WTC11 (cell line): Measurements from ENCODE around the gene PHTF1. TPM values are rescaled to one million over a fixed set of nuclear protein-coding genes. Genes with fewer than 3 reads are reported as not detected.

ENCODE experiments used
- ATAC-seq: fragments of 200-7000 bp; cut with Tn5 transposase; 2 replicates; pipeline ENCODE4 v1.10.0; 2021; ENCODE audit warnings: mild to moderate bottlenecking, moderate library complexity
- CTCF ChIA-PET: fragments of 300-600 bp; sonication (Branson Sonifier 250); formaldehyde crosslinking; loops from one replicate; lab custom pipeline; 2021; ENCODE audit warnings: antibody characterized with exemption; lab: Charles Lee
- POLR2A ChIA-PET: fragments of 350-600 bp; sonication (Branson Sonifier 250); formaldehyde crosslinking; loops from one replicate; lab custom pipeline; 2021; ENCODE audit warnings: antibody characterized with exemption; lab: Charles Lee
- DNase-seq: peaks from one replicate; pipeline ENCODE4 v3.0.0; 2021; ENCODE audit warnings: low spot score
- H3K27ac Mint-ChIP-seq: 2 replicates; pipeline ENCODE4 v1.8.0; 2021; ENCODE audit warnings: mixed read lengths
- H3K27me3 Mint-ChIP-seq: 2 replicates; pipeline ENCODE4 v1.8.0; 2021; ENCODE audit warnings: low read depth, mild to moderate bottlenecking, moderate library complexity, mixed read lengths
- H3K36me3 Mint-ChIP-seq: 2 replicates; pipeline ENCODE4 v1.8.0; 2021; ENCODE audit warnings: mixed read lengths
- H3K4me1 Mint-ChIP-seq: 2 replicates; pipeline ENCODE4 v1.8.0; 2022; ENCODE audit warnings: mixed read lengths
- H3K4me3 Mint-ChIP-seq: 2 replicates; pipeline ENCODE4 v1.8.0; 2021; ENCODE audit warnings: mild to moderate bottlenecking, moderate library complexity, mixed read lengths
- H3K9me3 Mint-ChIP-seq: 2 replicates; pipeline ENCODE4 v1.8.0; 2021; ENCODE audit warnings: mixed read lengths
- CDX4 ChIP-seq: fragments of 250-450 bp; sonication (Bioruptor Pico); IDR thresholded peaks from 2 replicates; pipeline ENCODE4 v1.9.0; 2021; ENCODE audit warnings: moderate library complexity, mild to moderate bottlenecking, inconsistent platforms, borderline replicate concordance
- CREB1 ChIP-seq: sonication (generic); formaldehyde crosslinking; IDR thresholded peaks from 2 replicates; pipeline ENCODE4 v1.8.0; 2023; ENCODE audit warnings: mild to moderate bottlenecking, missing genetic modification reagents
- FOXP1 ChIP-seq: sonication (generic); formaldehyde crosslinking; IDR thresholded peaks from 2 replicates; pipeline ENCODE4 v1.8.0; 2022; ENCODE audit warnings: missing genetic modification reagents, mild to moderate bottlenecking, moderate library complexity, borderline replicate concordance
- GTF2I ChIP-seq: fragments of 250-450 bp; sonication (Bioruptor Pico); conservative IDR thresholded peaks from 2 replicates; pipeline ENCODE4 v1.4.0; 2021; ENCODE audit warnings: mild to moderate bottlenecking
- MAX ChIP-seq: sonication (generic); formaldehyde crosslinking; IDR thresholded peaks from 2 replicates; pipeline ENCODE4 v1.8.0; 2022; ENCODE audit warnings: mild to moderate bottlenecking, missing genetic modification reagents
- NFE2L1 ChIP-seq: sonication (generic); formaldehyde crosslinking; IDR thresholded peaks from 2 replicates; pipeline ENCODE4 v1.8.1; 2023; ENCODE audit warnings: missing genetic modification reagents
- NR3C1 ChIP-seq: sonication (generic); formaldehyde crosslinking; conservative IDR thresholded peaks from 2 replicates; pipeline ENCODE4 v1.8.1; 2023; ENCODE audit warnings: low read depth, mild to moderate bottlenecking, missing genetic modification reagents
- RELA ChIP-seq: sonication (generic); formaldehyde crosslinking; IDR thresholded peaks from 2 replicates; pipeline ENCODE4 v1.8.1; 2022; ENCODE audit warnings: missing genetic modification reagents, mild to moderate bottlenecking, borderline replicate concordance
- TCF7 ChIP-seq: sonication (generic); formaldehyde crosslinking; IDR thresholded peaks from 2 replicates; pipeline ENCODE4 v1.8.0; 2022; ENCODE audit warnings: mild to moderate bottlenecking, low read depth, missing genetic modification reagents, moderate library complexity
- USF1 ChIP-seq: sonication (generic); formaldehyde crosslinking; IDR thresholded peaks from 2 replicates; pipeline ENCODE4 v1.8.0; 2022; ENCODE audit warnings: mild to moderate bottlenecking, missing genetic modification reagents
- ZNF121 ChIP-seq: sonication (generic); formaldehyde crosslinking; IDR thresholded peaks from 2 replicates; pipeline ENCODE4 v1.8.0; 2023; ENCODE audit warnings: missing genetic modification reagents
- ZNF281 ChIP-seq: sonication (generic); formaldehyde crosslinking; IDR thresholded peaks from 2 replicates; pipeline ENCODE4 v1.8.0; 2023; ENCODE audit warnings: mild to moderate bottlenecking, missing genetic modification reagents
- ZNF423 ChIP-seq: fragments of 250-450 bp; sonication (Bioruptor Pico); IDR thresholded peaks from 2 replicates; pipeline ENCODE4 v2.1.2; 2022; ENCODE audit warnings: mild to moderate bottlenecking, moderate library complexity
- ZNF671 ChIP-seq: fragments of 250-450 bp; sonication (Bioruptor Pico); IDR thresholded peaks from 2 replicates; pipeline ENCODE4 v1.8.0; 2021; ENCODE audit warnings: mild to moderate bottlenecking
- total RNA-seq: library from RNA; stranded (reverse); gene quantifications from 3 replicates; pipeline ENCODE4 v1.2.3, GENCODE V29; 2021
- TF ChIP-seq, protein P1 (sequence below): sonication (generic); formaldehyde crosslinking; IDR thresholded peaks from 2 replicates; pipeline ENCODE4 v1.8.1; 2023; ENCODE audit warnings: mild to moderate bottlenecking, missing genetic modification reagents
- TF ChIP-seq, protein P2 (sequence below): sonication (generic); formaldehyde crosslinking; IDR thresholded peaks from 2 replicates; pipeline ENCODE4 v1.8.1; 2023; ENCODE audit warnings: mild to moderate bottlenecking, missing genetic modification reagents
- TF ChIP-seq, protein P3 (sequence below): sonication (generic); formaldehyde crosslinking; IDR thresholded peaks from 2 replicates; pipeline ENCODE4 v1.8.1; 2023; ENCODE audit warnings: mild to moderate bottlenecking, missing genetic modification reagents, moderate library complexity
- TF ChIP-seq, protein P4 (sequence below): sonication (generic); formaldehyde crosslinking; IDR thresholded peaks from 2 replicates; pipeline ENCODE4 v1.8.0; 2022; ENCODE audit warnings: mild to moderate bottlenecking, missing genetic modification reagents
- TF ChIP-seq, protein P5 (sequence below): sonication (generic); formaldehyde crosslinking; IDR thresholded peaks from 2 replicates; pipeline ENCODE4 v1.8.1; 2022; ENCODE audit warnings: mild to moderate bottlenecking, moderate library complexity, missing genetic modification reagents
- TF ChIP-seq, protein P6 (sequence below): fragments of 250-450 bp; sonication (Bioruptor Pico); IDR thresholded peaks from 2 replicates; pipeline ENCODE4 v1.9.0; 2021; ENCODE audit warnings: mild to moderate bottlenecking

Gene PHTF1
- total RNA-seq, 1 experiment from 2014 or later, result 28.7 TPM

DNA sequence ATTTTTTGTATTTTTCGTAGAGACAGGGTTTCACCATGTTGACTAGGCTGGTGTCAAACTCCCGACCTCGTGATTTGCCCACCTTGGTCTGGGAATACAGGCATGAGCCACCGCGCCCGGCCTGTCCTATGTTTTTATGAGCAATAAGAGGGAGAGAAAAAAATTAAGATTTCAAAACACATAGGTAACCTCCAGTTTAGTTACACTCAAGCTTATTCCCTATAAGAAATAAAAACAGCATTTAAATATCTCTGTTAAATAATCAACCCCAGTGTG lies 45.9 kb upstream of the PHTF1 start (continued):
- TF ChIP-seq, protein P1, sequence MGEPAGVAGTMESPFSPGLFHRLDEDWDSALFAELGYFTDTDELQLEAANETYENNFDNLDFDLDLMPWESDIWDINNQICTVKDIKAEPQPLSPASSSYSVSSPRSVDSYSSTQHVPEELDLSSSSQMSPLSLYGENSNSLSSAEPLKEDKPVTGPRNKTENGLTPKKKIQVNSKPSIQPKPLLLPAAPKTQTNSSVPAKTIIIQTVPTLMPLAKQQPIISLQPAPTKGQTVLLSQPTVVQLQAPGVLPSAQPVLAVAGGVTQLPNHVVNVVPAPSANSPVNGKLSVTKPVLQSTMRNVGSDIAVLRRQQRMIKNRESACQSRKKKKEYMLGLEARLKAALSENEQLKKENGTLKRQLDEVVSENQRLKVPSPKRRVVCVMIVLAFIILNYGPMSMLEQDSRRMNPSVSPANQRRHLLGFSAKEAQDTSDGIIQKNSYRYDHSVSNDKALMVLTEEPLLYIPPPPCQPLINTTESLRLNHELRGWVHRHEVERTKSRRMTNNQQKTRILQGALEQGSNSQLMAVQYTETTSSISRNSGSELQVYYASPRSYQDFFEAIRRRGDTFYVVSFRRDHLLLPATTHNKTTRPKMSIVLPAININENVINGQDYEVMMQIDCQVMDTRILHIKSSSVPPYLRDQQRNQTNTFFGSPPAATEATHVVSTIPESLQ (CRISPR knock-in tag), result no peak
- TF ChIP-seq CDX4 (CRISPR knock-in tag), result no peak
- TF ChIP-seq MAX (CRISPR knock-in tag), result no peak
- TF ChIP-seq TCF7 (CRISPR knock-in tag), result no peak
- no peak for TF ChIP-seq ZNF121 (CRISPR knock-in tag)
- TF ChIP-seq, protein P2, sequence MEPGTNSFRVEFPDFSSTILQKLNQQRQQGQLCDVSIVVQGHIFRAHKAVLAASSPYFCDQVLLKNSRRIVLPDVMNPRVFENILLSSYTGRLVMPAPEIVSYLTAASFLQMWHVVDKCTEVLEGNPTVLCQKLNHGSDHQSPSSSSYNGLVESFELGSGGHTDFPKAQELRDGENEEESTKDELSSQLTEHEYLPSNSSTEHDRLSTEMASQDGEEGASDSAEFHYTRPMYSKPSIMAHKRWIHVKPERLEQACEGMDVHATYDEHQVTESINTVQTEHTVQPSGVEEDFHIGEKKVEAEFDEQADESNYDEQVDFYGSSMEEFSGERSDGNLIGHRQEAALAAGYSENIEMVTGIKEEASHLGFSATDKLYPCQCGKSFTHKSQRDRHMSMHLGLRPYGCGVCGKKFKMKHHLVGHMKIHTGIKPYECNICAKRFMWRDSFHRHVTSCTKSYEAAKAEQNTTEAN (CRISPR knock-in tag), result no peak

DNA sequence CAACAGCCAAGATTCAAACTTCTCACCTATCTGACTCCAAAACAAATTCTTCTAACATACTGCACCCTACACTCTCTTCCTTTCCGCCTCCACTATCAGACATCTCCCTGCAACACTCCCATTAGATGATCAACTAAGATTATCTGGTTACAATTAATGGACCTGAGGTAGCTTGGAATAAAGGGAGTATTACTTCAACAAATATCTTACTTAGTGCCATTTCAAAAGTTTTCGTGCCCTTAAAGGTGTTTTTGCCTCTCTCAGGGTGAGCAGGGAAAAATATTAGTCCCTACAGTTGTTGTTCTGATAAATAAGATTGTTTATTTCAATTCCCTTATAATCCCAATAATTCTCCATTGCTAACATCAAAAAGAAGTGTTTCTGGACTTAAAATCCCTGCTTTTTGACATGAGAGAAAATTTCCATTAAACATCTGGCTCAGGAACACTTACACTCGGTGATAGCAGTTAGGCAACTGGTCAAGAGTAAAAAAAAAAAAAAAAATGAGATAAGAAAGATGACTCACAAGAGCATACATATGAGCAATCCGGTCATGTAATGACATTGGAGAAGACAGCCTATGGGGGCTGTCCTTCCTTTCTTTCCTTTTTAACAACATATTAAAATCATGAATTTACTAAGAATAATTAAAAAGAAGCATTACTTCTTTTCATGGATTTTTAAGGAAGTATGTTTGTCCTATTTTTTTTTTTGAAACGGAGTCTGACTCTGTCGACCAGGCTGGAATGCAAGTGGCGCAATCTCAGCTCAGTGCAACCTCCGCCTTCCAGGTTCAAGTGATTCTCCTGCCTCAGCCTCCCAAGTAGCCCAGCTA lies 45.4 kb upstream of the PHTF1 start:
- ChIA-PET CTCF (interaction anchor here (0.7 to 1.1 kb wide), 6 partner anchors 7 to 663 kb away, joined by 3 to 5 read pairs (median 4); partner anchors contain the start of gene RSBN1), POLR2A (interaction anchor here (0.6 kb wide), 2 partner anchors 46 to 73 kb away, joined by 3 read pairs; no protein-coding TSS in a partner anchor)
- no peak overlapping the region for H3K4me3 Mint-ChIP-seq
- DNase-seq, result no peak
- TF ChIP-seq RELA (no peak), ZNF281 (CRISPR knock-in tag) (no peak), FOXP1 (CRISPR knock-in tag) (no peak), CREB1 (CRISPR knock-in tag) (no peak), ZNF423 (CRISPR knock-in tag) (no peak), GTF2I (CRISPR knock-in tag) (no peak), USF1 (no peak), NR3C1 (CRISPR knock-in tag) (no peak), ZNF671 (CRISPR knock-in tag) (no peak), NFE2L1 (CRISPR knock-in tag) (no peak)
- TF ChIP-seq, protein P3, sequence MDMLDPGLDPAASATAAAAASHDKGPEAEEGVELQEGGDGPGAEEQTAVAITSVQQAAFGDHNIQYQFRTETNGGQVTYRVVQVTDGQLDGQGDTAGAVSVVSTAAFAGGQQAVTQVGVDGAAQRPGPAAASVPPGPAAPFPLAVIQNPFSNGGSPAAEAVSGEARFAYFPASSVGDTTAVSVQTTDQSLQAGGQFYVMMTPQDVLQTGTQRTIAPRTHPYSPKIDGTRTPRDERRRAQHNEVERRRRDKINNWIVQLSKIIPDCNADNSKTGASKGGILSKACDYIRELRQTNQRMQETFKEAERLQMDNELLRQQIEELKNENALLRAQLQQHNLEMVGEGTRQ (CRISPR knock-in tag), result no peak
- TF ChIP-seq, protein P4, sequence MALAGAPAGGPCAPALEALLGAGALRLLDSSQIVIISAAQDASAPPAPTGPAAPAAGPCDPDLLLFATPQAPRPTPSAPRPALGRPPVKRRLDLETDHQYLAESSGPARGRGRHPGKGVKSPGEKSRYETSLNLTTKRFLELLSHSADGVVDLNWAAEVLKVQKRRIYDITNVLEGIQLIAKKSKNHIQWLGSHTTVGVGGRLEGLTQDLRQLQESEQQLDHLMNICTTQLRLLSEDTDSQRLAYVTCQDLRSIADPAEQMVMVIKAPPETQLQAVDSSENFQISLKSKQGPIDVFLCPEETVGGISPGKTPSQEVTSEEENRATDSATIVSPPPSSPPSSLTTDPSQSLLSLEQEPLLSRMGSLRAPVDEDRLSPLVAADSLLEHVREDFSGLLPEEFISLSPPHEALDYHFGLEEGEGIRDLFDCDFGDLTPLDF (CRISPR knock-in tag), result no peak
- TF ChIP-seq, protein P5, sequence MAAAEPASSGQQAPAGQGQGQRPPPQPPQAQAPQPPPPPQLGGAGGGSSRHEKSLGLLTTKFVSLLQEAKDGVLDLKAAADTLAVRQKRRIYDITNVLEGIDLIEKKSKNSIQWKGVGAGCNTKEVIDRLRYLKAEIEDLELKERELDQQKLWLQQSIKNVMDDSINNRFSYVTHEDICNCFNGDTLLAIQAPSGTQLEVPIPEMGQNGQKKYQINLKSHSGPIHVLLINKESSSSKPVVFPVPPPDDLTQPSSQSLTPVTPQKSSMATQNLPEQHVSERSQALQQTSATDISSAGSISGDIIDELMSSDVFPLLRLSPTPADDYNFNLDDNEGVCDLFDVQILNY (CRISPR knock-in tag), result no peak
- TF ChIP-seq, protein P6, sequence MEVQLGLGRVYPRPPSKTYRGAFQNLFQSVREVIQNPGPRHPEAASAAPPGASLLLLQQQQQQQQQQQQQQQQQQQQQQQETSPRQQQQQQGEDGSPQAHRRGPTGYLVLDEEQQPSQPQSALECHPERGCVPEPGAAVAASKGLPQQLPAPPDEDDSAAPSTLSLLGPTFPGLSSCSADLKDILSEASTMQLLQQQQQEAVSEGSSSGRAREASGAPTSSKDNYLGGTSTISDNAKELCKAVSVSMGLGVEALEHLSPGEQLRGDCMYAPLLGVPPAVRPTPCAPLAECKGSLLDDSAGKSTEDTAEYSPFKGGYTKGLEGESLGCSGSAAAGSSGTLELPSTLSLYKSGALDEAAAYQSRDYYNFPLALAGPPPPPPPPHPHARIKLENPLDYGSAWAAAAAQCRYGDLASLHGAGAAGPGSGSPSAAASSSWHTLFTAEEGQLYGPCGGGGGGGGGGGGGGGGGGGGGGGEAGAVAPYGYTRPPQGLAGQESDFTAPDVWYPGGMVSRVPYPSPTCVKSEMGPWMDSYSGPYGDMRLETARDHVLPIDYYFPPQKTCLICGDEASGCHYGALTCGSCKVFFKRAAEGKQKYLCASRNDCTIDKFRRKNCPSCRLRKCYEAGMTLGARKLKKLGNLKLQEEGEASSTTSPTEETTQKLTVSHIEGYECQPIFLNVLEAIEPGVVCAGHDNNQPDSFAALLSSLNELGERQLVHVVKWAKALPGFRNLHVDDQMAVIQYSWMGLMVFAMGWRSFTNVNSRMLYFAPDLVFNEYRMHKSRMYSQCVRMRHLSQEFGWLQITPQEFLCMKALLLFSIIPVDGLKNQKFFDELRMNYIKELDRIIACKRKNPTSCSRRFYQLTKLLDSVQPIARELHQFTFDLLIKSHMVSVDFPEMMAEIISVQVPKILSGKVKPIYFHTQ, result no peak
- H3K27ac Mint-ChIP-seq, result peak overlapping the region; percentile 45; the same call in 1 of the 2 replicates
- ATAC-seq, result no peak
- H3K9me3 Mint-ChIP-seq, result peaks cover 4% of the 10 kb centered on the region; the same call in 1 of the 2 replicates
- peaks cover 22% of the 10 kb centered on the region for H3K4me1 Mint-ChIP-seq
- peaks cover 6% of the 10 kb centered on the region for H3K36me3 Mint-ChIP-seq
- no peaks in the 10 kb centered on the region for H3K27me3 Mint-ChIP-seq
